ENCODE results near the gene OR51D1.

OR51D1 gene

GRCh38 chr11:4644233-4644632 is 7.0 kb downstream of the OR51D1 start:
- no peak for DNase-seq (ENCODE audit: low read depth in 1 of 2, low spot score in 1 of 2)

GRCh38 chr11:4645974-4646373 is 8.7 kb downstream of the OR51D1 start:
- DNase-seq (ENCODE audit: low read depth in 1 of 2, low spot score in 1 of 2): no peak

GRCh38 chr11:4647766-4648165 is 10.5 kb downstream of the OR51D1 start:
- no peak for DNase-seq (ENCODE audit: low read depth in 1 of 2, low spot score in 1 of 2)

DNA sequence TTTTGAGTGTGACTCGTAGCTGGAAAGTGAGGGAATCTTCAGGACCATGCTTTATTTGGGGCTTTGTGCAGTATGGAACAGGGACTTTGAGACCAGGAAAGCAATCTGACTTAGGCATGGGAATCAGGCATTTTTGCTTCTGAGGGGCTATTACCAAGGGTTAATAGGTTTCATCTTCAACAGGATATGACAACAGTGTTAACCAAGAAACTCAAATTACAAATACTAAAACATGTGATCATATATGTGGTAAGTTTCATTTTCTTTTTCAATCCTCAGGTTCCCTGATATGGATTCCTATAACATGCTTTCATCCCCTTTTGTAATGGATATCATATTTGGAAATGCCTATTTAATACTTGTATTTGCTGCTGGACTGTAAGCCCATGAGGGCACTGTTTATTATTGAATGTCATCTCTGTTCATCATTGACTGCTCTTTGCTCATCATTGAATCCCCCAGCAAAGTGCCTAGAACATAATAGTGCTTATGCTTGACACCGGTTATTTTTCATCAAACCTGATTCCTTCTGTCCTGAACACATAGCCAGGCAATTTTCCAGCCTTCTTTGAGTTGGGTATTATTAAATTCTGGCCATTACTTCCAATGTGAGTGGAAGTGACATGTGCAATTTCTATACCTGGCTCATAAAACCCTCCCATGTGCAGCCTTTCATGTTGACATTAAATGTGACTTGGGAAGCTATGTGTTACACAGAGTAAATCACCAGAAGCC is 17.5 kb downstream of the OR51D1 start:
- DNase-seq (ENCODE audit: low read depth in 1 of 2, low spot score in 1 of 2): no peak

DNA sequence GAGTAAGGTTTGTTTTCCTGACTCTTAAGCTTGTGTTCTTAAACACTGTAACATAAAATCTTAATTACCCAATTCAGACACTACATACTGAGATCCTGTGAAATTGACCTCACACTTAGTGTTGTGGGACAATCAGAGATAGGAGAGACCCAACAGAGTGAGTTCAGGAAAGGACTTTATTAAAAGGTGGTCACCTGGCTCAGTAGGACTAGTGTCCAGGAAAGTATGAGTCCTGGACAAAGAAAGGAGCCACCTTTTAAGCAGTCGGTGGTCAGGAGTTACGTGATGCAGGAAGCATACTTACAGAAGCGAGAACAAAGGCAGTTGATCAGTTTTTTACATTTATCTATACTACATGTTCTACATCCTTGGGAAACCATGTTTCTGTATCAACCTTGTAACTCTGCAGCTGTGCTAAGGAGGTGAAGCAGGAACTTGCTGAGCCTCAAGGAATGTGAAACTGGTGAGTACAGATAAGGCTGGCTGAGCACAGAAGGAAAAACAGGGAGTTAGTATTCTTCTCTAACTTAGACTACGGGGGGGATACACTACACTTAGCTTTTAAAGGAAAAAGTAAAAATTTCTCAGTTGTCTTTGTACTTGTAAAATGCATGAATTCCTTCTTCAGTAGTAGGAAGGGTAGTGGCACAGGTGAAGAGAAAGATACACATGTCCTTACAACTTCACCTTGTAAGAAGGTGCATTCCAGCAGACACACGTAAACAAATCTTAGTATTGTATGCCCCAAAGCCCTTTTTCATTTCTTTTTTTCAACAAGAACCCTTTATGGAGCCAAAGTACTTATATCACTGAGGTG is 21.6 kb downstream of the OR51D1 start:
- DNase-seq (ENCODE audit: low read depth in 1 of 2, low spot score in 1 of 2): no peak

DNA sequence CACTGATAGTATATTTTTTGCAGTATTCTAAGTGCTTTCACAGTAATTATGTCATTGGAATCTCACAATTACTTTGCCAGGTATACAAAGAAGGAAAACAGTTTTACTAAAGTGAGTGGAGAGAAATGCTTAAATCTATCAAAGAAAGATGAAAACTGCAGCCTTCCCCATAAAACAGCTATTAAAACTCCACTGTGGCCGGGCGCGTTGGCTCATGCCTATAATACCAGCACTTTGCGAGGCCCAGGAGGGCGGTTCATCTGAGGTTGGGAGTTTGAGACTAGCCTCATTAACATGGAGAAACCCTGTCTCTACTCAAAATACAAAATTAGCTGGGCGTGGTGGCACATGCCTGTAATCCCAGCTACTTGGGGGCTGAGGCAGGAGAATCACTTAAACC is 25.6 kb downstream of the OR51D1 start:
- DNase-seq (ENCODE audit: low read depth in 1 of 2, low spot score in 1 of 2): no peak

GRCh38 chr11:4664183-4664582 is 26.9 kb downstream of the OR51D1 start:
- DNase-seq (ENCODE audit: low read depth in 1 of 2, low spot score in 1 of 2): no peak

DNA sequence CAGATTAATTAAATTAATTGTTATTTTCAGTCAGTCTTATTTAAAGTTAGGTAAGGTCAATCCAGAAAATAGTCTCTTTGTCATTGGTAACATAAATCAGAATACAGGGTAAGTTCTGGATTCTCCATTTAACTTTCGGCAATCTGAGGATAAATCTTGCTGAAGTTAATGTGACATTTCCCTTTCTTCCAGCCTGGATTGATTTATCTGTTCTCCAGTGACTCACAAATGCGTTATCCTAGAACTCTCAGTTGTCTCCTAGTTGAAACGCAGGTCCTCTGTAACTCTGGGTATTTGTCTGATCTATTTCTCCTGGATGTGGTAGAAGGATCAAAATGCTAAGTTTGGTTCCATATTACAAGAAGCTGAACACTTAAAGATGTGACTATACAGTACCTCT is 27.5 kb downstream of the OR51D1 start:
- no peak for DNase-seq (ENCODE audit: low read depth in 1 of 2, low spot score in 1 of 2)

GRCh38 chr11:4665424-4665823 is 28.1 kb downstream of the OR51D1 start:
- no peak for DNase-seq (ENCODE audit: low read depth in 1 of 2, low spot score in 1 of 2)

- no peak for DNase-seq (ENCODE audit: low read depth in 1 of 2, low spot score in 1 of 2)
Observed at GRCh38 chr11:4671741-4672140, 34.5 kb downstream of the OR51D1 start.

GRCh38 chr11:4672470-4672869 is 35.2 kb downstream of the OR51D1 start:
- DNase-seq (ENCODE audit: low read depth in 1 of 2, low spot score in 1 of 2): no peak

- no peak for DNase-seq (ENCODE audit: low read depth in 1 of 2, low spot score in 1 of 2)
Observed at GRCh38 chr11:4673781-4674180, 36.5 kb downstream of the OR51D1 start.

- no peak for DNase-seq (ENCODE audit: low read depth in 1 of 2, low spot score in 1 of 2)
Observed at GRCh38 chr11:4677948-4678347, 40.7 kb downstream of the OR51D1 start.

DNA sequence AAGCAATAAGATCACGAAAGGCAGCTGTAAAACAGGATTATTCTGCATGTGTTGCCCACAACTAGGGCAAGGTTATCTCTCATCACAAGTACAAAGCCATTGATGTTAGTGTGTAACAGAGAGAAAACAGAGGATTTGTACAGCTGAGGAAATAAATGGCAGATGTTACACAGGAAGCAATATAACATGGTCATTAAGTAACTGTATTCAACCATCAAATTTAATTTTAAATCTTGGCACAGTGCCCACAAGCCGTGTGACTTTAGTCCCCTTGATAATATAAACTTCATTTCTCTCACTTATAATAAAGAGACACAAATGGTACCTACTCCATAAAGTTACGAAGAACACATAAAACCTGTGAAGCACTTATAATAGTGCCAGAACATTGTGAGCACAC is 43.1 kb downstream of the OR51D1 start:
- DNase-seq (ENCODE audit: low read depth in 1 of 2, low spot score in 1 of 2): no peak

GRCh38 chr11:4682623-4683419 is 45.5 kb downstream of the OR51D1 start:
- no peak for DNase-seq (ENCODE audit: low read depth in 1 of 2, low spot score in 1 of 2)

DNA sequence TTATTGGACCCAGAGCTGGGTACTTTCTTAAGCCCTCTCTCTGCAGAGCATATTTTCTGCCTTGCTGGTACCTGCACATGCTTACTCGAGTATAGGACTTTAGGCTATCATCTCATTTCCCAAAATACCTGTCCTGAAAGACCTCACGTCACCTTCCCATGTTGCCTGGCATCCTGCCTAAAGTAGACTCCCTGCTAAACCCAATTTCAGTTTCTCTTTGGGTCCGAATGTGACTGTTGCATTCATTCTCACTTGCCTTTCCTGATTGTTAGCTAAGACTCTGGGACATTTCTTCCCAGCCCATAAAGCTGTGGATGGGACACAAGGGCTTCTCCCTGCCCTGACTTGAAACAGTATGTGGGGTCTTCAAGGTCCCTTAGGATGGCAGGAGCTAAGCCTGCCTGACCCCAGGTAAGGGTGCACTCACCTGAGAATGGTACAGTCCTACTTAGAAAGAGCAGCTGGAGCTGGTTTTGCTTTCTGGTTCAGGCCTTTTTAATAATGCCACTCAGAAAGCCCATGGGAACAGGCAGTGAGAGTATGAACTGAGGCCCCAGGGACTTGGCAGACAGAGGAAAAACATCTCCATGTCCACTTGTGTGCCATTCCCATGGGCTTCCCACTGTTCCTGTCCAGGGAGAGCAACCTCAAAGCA is 47.5 kb downstream of the OR51D1 start:
- no peak for DNase-seq (ENCODE audit: low read depth in 1 of 2, low spot score in 1 of 2)

Measured in stimulated activated CD4-positive, alpha-beta T cell treated with anti-CD3 and anti-CD28 coated beads, Interleukin-15, amount 100 ng/mL, for 1 hour (primary cell).